HEK293 (cell line): ENCODE measurements around the gene ISM1.

Experiments
- CTCF ChIA-PET: fragments of 350-600 bp; formaldehyde crosslinking; extraction: SDS; loops from one replicate; lab custom pipeline; 2021; ENCODE audit warnings: antibody characterized with exemption; lab: Yijun Ruan, JAX
- POLR2A ChIA-PET: fragments of 300-600 bp; formaldehyde crosslinking; extraction: SDS; loops from one replicate; lab custom pipeline; 2020; ENCODE audit warnings: antibody characterized with exemption, inconsistent platforms; lab: Yijun Ruan, JAX
- H3K27ac ChIP-seq: fragments of 200-500 bp; sonication (Bioruptor generic); 2 replicates; pipeline ENCODE4 v1.5.1; 2014; ENCODE audit warnings: low read depth, low read length, control low read depth, inconsistent platforms; ENCODE audit errors: extremely low read depth
- H3K36me3 ChIP-seq, 2 experiments: fragments of 200-500 bp in 1 of 2; sonication (Bioruptor generic) in 1 of 2; 1 replicate in 1 of 2; 2 replicates in 1 of 2; pipeline ENCODE4 v1.5.1; 2014 to 2017; ENCODE audit warnings: inconsistent platforms in 2 of 2, low read length in 2 of 2; ENCODE audit not compliant: control insufficient read depth in 2 of 2, insufficient read depth in 1 of 2
- H3K4me1 ChIP-seq: fragments of 200-500 bp; sonication (Bioruptor generic); 2 replicates; pipeline ENCODE4 v1.5.1; 2014; ENCODE audit warnings: mild to moderate bottlenecking, low read length, inconsistent platforms; ENCODE audit not compliant: control insufficient read depth, insufficient read depth
- H3K4me3 ChIP-seq: 2 replicates; pipeline ENCODE4 v1.5.1; 2011; ENCODE audit warnings: low read depth, mild to moderate bottlenecking, control low read depth, low read length, moderate library complexity
- H3K9me3 ChIP-seq: fragments of 200-500 bp; sonication (Bioruptor generic); 2 replicates; pipeline ENCODE4 v1.5.1; 2014; ENCODE audit warnings: low read depth, low read length, inconsistent platforms; ENCODE audit not compliant: control insufficient read depth, insufficient read depth
- GLIS2 ChIP-seq: fragments of 450-650 bp; formaldehyde crosslinking; IDR thresholded peaks from 2 replicates; pipeline ENCODE4 v1.5.1; 2016; ENCODE audit warnings: missing biosample characterization, missing genetic modification characterization
- HOXD13 ChIP-seq: sonication (generic); formaldehyde crosslinking; IDR thresholded peaks from 2 replicates; pipeline ENCODE4 v1.8.0; 2022; ENCODE audit warnings: missing genetic modification reagents, borderline replicate concordance
- KLF1 ChIP-seq: fragments of 450-650 bp; formaldehyde crosslinking; IDR thresholded peaks from 2 replicates; pipeline ENCODE4 v1.5.1; 2016; ENCODE audit warnings: missing biosample characterization, missing genetic modification characterization
- KLF10 ChIP-seq: fragments of 450-650 bp; IDR thresholded peaks from 2 replicates; pipeline ENCODE4 v1.5.1; 2018; ENCODE audit warnings: missing biosample characterization, mild to moderate bottlenecking, missing genetic modification characterization
- KLF8 ChIP-seq: fragments of 450-650 bp; formaldehyde crosslinking; IDR thresholded peaks from 2 replicates; pipeline ENCODE4 v1.5.1; 2016; ENCODE audit warnings: missing biosample characterization, missing genetic modification characterization
- SCRT1 ChIP-seq: fragments of 450-650 bp; formaldehyde crosslinking; IDR thresholded peaks from 2 replicates; pipeline ENCODE4 v1.5.1; 2016; ENCODE audit warnings: missing biosample characterization, missing genetic modification characterization, borderline replicate concordance
- SETDB1 ChIP-seq: IDR thresholded peaks from one replicate; pipeline ENCODE4 v1.6.1; 2017; ENCODE audit warnings: mild to moderate bottlenecking, low read length, moderate library complexity, mixed read lengths; ENCODE audit not compliant: insufficient read length
- ZBTB17 ChIP-seq: fragments of 450-650 bp; formaldehyde crosslinking; IDR thresholded peaks from 2 replicates; pipeline ENCODE4 v1.5.1; 2016; ENCODE audit warnings: missing biosample characterization, missing genetic modification characterization
- ZNF16 ChIP-seq: fragments of 450-650 bp; formaldehyde crosslinking; IDR thresholded peaks from 2 replicates; pipeline ENCODE4 v1.5.1; 2016; ENCODE audit warnings: low read depth, missing biosample characterization, missing genetic modification characterization
- ZNF274 ChIP-seq, 2 experiments: fragments of 200-500 bp in 1 of 2; fragments of 450-650 bp in 1 of 2; sonication (Bioruptor generic) in 1 of 2; formaldehyde crosslinking in 1 of 2; IDR thresholded peaks; 2 replicates each; pipeline versions ENCODE4 v1.5.1 to v1.6.1; 2014 to 2016; ENCODE audit warnings: borderline replicate concordance in 1 of 2, inconsistent platforms in 1 of 2, low read length in 1 of 2, missing biosample characterization in 1 of 2, missing genetic modification characterization in 1 of 2
- ZNF391 ChIP-seq: fragments of 450-650 bp; formaldehyde crosslinking; IDR thresholded peaks from 2 replicates; pipeline ENCODE4 v1.5.1; 2016; ENCODE audit warnings: low read depth, missing biosample characterization, missing genetic modification characterization, borderline replicate concordance
- ZNF549 ChIP-seq: fragments of 450-650 bp; IDR thresholded peaks from 2 replicates; pipeline ENCODE4 v1.5.1; 2018; ENCODE audit warnings: missing biosample characterization, missing genetic modification characterization, mild to moderate bottlenecking, inconsistent platforms, moderate library complexity
- ZNF558 ChIP-seq: fragments of 450-650 bp; formaldehyde crosslinking; IDR thresholded peaks from 2 replicates; pipeline ENCODE4 v1.5.1; 2016; ENCODE audit warnings: missing biosample characterization, missing genetic modification characterization
- ZNF596 ChIP-seq: fragments of 450-650 bp; IDR thresholded peaks from 2 replicates; pipeline ENCODE4 v1.5.0; 2018; ENCODE audit warnings: missing biosample characterization, mild to moderate bottlenecking, missing genetic modification characterization, moderate library complexity
- ZNF610 ChIP-seq: fragments of 450-650 bp; formaldehyde crosslinking; IDR thresholded peaks from 2 replicates; pipeline ENCODE4 v1.5.1; 2016; ENCODE audit warnings: missing biosample characterization, missing genetic modification characterization, borderline replicate concordance
- ZNF624 ChIP-seq: fragments of 450-650 bp; formaldehyde crosslinking; IDR thresholded peaks from 2 replicates; pipeline ENCODE4 v1.5.1; 2017; ENCODE audit warnings: missing biosample characterization, missing genetic modification characterization
- ZNF629 ChIP-seq: fragments of 450-650 bp; formaldehyde crosslinking; IDR thresholded peaks from 2 replicates; pipeline ENCODE4 v1.5.1; 2017; ENCODE audit warnings: missing biosample characterization, missing genetic modification characterization
- ZNF654 ChIP-seq: fragments of 450-650 bp; formaldehyde crosslinking; IDR thresholded peaks from 2 replicates; pipeline ENCODE4 v1.5.1; 2016; ENCODE audit warnings: low read depth, missing biosample characterization, missing genetic modification characterization
- ZNF707 ChIP-seq: fragments of 450-650 bp; formaldehyde crosslinking; IDR thresholded peaks from 2 replicates; pipeline ENCODE4 v1.5.1; 2016; ENCODE audit warnings: missing biosample characterization, missing genetic modification characterization
- ZNF777 ChIP-seq: fragments of 450-650 bp; formaldehyde crosslinking; IDR thresholded peaks from 2 replicates; pipeline ENCODE4 v1.5.1; 2017; ENCODE audit warnings: missing biosample characterization, missing genetic modification characterization, borderline replicate concordance
- ZNF837 ChIP-seq: fragments of 450-650 bp; formaldehyde crosslinking; IDR thresholded peaks from 2 replicates; pipeline ENCODE4 v1.5.1; 2016; ENCODE audit warnings: missing biosample characterization, missing genetic modification characterization
- TF ChIP-seq, protein P1 (sequence below): fragments of 450-650 bp; formaldehyde crosslinking; IDR thresholded peaks from 2 replicates; pipeline ENCODE4 v1.5.1; 2016; ENCODE audit warnings: missing biosample characterization, missing genetic modification characterization, borderline replicate concordance
- TF ChIP-seq, protein P2 (sequence below): fragments of 450-650 bp; IDR thresholded peaks from 2 replicates; pipeline ENCODE4 v1.5.1; 2018; ENCODE audit warnings: missing biosample characterization, missing genetic modification characterization
- TF ChIP-seq, protein P3 (sequence below): fragments of 450-650 bp; IDR thresholded peaks from 2 replicates; pipeline ENCODE4 v1.5.1; 2018; ENCODE audit warnings: missing biosample characterization, mild to moderate bottlenecking, missing genetic modification characterization
- TF ChIP-seq, protein P4 (sequence below): fragments of 450-650 bp; formaldehyde crosslinking; IDR thresholded peaks from 2 replicates; pipeline ENCODE4 v1.5.1; 2016; ENCODE audit warnings: missing biosample characterization, missing genetic modification characterization
- TF ChIP-seq, protein P5 (sequence below): fragments of 450-650 bp; formaldehyde crosslinking; IDR thresholded peaks from 2 replicates; pipeline ENCODE4 v1.5.1; 2016; ENCODE audit warnings: missing biosample characterization, missing genetic modification characterization

Gene ISM1

DNA sequence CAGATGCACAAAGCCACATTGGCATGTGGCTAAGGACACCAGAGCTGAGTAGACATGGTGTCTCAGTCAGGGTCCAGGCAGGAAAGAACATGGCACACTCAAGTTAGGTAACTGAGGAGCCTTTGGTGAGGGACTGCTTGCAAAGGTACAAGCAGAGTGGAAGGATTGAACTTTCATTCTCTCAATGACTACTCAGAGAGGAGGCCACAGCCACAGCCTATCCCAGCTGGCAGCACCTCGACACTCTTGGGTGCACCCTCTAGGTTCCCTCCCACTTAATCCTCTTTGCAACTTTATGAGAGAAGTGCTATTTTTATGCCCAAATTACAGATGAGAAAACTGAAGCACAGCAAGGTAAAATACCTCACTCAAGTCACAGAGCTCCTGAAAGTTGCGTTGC, 73.4 kb downstream of the ISM1 start:
- H3K4me3 ChIP-seq = no peak overlapping the region
- H3K36me3 ChIP-seq = no peaks in the 10 kb centered on the region
- TF ChIP-seq, protein P1, sequence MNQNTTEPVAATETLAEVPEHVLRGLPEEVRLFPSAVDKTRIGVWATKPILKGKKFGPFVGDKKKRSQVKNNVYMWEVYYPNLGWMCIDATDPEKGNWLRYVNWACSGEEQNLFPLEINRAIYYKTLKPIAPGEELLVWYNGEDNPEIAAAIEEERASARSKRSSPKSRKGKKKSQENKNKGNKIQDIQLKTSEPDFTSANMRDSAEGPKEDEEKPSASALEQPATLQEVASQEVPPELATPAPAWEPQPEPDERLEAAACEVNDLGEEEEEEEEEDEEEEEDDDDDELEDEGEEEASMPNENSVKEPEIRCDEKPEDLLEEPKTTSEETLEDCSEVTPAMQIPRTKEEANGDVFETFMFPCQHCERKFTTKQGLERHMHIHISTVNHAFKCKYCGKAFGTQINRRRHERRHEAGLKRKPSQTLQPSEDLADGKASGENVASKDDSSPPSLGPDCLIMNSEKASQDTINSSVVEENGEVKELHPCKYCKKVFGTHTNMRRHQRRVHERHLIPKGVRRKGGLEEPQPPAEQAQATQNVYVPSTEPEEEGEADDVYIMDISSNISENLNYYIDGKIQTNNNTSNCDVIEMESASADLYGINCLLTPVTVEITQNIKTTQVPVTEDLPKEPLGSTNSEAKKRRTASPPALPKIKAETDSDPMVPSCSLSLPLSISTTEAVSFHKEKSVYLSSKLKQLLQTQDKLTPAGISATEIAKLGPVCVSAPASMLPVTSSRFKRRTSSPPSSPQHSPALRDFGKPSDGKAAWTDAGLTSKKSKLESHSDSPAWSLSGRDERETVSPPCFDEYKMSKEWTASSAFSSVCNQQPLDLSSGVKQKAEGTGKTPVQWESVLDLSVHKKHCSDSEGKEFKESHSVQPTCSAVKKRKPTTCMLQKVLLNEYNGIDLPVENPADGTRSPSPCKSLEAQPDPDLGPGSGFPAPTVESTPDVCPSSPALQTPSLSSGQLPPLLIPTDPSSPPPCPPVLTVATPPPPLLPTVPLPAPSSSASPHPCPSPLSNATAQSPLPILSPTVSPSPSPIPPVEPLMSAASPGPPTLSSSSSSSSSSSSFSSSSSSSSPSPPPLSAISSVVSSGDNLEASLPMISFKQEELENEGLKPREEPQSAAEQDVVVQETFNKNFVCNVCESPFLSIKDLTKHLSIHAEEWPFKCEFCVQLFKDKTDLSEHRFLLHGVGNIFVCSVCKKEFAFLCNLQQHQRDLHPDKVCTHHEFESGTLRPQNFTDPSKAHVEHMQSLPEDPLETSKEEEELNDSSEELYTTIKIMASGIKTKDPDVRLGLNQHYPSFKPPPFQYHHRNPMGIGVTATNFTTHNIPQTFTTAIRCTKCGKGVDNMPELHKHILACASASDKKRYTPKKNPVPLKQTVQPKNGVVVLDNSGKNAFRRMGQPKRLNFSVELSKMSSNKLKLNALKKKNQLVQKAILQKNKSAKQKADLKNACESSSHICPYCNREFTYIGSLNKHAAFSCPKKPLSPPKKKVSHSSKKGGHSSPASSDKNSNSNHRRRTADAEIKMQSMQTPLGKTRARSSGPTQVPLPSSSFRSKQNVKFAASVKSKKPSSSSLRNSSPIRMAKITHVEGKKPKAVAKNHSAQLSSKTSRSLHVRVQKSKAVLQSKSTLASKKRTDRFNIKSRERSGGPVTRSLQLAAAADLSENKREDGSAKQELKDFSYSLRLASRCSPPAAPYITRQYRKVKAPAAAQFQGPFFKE (tag by site-specific recombination) = no peak
- TF ChIP-seq ZNF707 = no peak
- TF ChIP-seq ZNF391 = no peak
- no peak for TF ChIP-seq ZBTB17 (tag by site-specific recombination)
- TF ChIP-seq ZNF274 (IDR thresholded peaks at IDR 0.05; ENCODE audit: low read length) = no peak
- no peak for TF ChIP-seq ZNF274 (tag by site-specific recombination; IDR thresholded peaks at IDR 0.05; ENCODE audit: borderline replicate concordance)
- no peak for TF ChIP-seq ZNF16
- TF ChIP-seq HOXD13 = no peak
- CTCF ChIA-PET = no interaction called here
- H3K4me1 ChIP-seq = no peaks in the 10 kb centered on the region
- POLR2A ChIA-PET = no interaction called here
- H3K27ac ChIP-seq = no peak overlapping the region
- no peaks in the 10 kb centered on the region for H3K9me3 ChIP-seq

DNA sequence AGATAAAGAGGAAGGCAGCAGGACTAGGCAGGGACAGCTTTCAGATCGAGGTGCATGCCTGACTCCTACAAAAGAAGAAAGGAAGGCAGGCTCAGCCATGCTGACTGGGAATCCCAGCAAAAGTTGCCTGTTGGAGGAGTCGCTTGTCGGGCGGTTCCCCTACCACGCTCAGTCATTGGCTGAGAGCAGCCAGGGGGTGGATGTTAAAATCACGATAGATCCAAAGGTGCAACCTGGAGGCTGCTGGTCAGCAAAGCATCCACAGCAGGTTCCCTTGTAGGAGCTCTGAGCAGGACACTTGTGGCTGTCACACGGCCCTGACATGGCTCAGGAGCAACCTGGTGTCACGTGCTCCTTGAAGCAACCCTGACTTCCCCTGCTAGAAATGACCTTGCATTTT, 74.6 kb downstream of the ISM1 start:
- Histone ChIP-seq H3K4me3 (no peak overlapping the region), H3K4me1 (no peaks in the 10 kb centered on the region), H3K36me3 (no peaks in the 10 kb centered on the region), H3K9me3 (no peaks in the 10 kb centered on the region), H3K27ac (no peak overlapping the region)
- TF ChIP-seq, protein P2, sequence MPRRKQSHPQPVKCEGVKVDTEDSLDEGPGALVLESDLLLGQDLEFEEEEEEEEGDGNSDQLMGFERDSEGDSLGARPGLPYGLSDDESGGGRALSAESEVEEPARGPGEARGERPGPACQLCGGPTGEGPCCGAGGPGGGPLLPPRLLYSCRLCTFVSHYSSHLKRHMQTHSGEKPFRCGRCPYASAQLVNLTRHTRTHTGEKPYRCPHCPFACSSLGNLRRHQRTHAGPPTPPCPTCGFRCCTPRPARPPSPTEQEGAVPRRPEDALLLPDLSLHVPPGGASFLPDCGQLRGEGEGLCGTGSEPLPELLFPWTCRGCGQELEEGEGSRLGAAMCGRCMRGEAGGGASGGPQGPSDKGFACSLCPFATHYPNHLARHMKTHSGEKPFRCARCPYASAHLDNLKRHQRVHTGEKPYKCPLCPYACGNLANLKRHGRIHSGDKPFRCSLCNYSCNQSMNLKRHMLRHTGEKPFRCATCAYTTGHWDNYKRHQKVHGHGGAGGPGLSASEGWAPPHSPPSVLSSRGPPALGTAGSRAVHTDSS (tag by site-specific recombination) = no peak
- TF ChIP-seq ZNF777 (tag by site-specific recombination) = no peak
- TF ChIP-seq KLF10 (tag by site-specific recombination) = no peak
- TF ChIP-seq, protein P3, sequence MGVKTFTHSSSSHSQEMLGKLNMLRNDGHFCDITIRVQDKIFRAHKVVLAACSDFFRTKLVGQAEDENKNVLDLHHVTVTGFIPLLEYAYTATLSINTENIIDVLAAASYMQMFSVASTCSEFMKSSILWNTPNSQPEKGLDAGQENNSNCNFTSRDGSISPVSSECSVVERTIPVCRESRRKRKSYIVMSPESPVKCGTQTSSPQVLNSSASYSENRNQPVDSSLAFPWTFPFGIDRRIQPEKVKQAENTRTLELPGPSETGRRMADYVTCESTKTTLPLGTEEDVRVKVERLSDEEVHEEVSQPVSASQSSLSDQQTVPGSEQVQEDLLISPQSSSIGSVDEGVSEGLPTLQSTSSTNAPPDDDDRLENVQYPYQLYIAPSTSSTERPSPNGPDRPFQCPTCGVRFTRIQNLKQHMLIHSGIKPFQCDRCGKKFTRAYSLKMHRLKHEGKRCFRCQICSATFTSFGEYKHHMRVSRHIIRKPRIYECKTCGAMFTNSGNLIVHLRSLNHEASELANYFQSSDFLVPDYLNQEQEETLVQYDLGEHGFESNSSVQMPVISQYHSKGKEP (tag by site-specific recombination) = no peak
- no peak for TF ChIP-seq ZNF629 (tag by site-specific recombination)
- TF ChIP-seq SCRT1 (tag by site-specific recombination) = no peak
- no peak for TF ChIP-seq ZNF624 (tag by site-specific recombination)
- TF ChIP-seq ZNF837 (tag by site-specific recombination) = no peak
- no peak for TF ChIP-seq KLF1 (tag by site-specific recombination)
- TF ChIP-seq, protein P4, sequence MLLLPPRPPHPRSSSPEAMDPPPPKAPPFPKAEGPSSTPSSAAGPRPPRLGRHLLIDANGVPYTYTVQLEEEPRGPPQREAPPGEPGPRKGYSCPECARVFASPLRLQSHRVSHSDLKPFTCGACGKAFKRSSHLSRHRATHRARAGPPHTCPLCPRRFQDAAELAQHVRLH (tag by site-specific recombination) = no peak
- TF ChIP-seq ZNF549 (tag by site-specific recombination) = no peak
- no peak for TF ChIP-seq ZNF654 (tag by site-specific recombination)
- TF ChIP-seq GLIS2 (tag by site-specific recombination) = no peak
- no peak for TF ChIP-seq ZNF610 (tag by site-specific recombination)
- TF ChIP-seq KLF8 (tag by site-specific recombination) = no peak
- TF ChIP-seq ZNF596 (tag by site-specific recombination) = no peak
- TF ChIP-seq, protein P5, sequence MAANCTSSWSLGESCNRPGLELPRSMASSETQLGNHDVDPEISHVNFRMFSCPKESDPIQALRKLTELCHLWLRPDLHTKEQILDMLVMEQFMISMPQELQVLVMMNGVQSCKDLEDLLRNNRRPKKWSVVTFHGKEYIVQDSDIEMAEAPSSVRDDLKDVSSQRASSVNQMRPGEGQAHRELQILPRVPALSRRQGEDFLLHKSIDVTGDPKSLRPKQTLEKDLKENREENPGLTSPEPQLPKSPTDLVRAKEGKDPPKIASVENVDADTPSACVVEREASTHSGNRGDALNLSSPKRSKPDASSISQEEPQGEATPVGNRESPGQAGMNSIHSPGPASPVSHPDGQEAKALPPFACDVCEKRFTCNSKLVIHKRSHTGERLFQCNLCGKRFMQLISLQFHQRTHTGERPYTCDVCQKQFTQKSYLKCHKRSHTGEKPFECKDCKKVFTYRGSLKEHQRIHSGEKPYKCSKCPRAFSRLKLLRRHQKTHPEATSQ = no peak
- no peak for TF ChIP-seq SETDB1
- no peak for TF ChIP-seq ZNF558 (tag by site-specific recombination)
- POLR2A ChIA-PET = no interaction called here
- CTCF ChIA-PET = no interaction called here
